Panc1 (cell line): ENCODE data around the gene AP1S2. TPM values are rescaled to one million over a fixed set of nuclear protein-coding genes. Genes with fewer than 3 reads are reported as not detected.

Source experiments
- ATAC-seq: fragments of 200-7000 bp; cut with Tn5 transposase; 2 replicates; pipeline ENCODE4 v1.9.1; 2020; ENCODE audit warnings: mild to moderate bottlenecking, moderate library complexity
- BruUV-seq: library from RNA; stranded (reverse); fragments of 400-500 nt; replicated peaks from 2 replicates; lab custom pipeline; 2021; lab: Mats Ljungman, UMichigan
- CTCF ChIA-PET: fragments of 300-600 bp; sonication (Branson Sonifier 250); formaldehyde crosslinking; loops from one replicate; lab custom pipeline; 2022; ENCODE audit warnings: antibody characterized with exemption; lab: Charles Lee
- POLR2A ChIA-PET: fragments of 300-600 bp; sonication (Branson Sonifier 250); formaldehyde crosslinking; loops from one replicate; lab custom pipeline; 2022; ENCODE audit warnings: antibody characterized with exemption; lab: Charles Lee
- DNase-seq: peaks from one replicate; pipeline ENCODE4 v3.0.0-alpha.2; 2010; ENCODE audit warnings: low read depth, low spot score
- H3K27ac ChIP-seq: 2 replicates; pipeline ENCODE4 v1.5.1; 2011; ENCODE audit warnings: mild to moderate bottlenecking, low read length, inconsistent platforms
- H3K27me3 ChIP-seq: fragments of 200-500 bp; sonication (Bioruptor generic); 2 replicates; pipeline ENCODE4 v1.6.0; 2014; ENCODE audit warnings: low read length, inconsistent platforms; ENCODE audit not compliant: control insufficient read depth, insufficient read depth
- H3K36me3 ChIP-seq: fragments of 200-500 bp; sonication (Bioruptor generic); 2 replicates; pipeline ENCODE4 v1.5.1; 2014; ENCODE audit warnings: inconsistent platforms, mild to moderate bottlenecking, low read length, moderate library complexity; ENCODE audit not compliant: control insufficient read depth, insufficient read depth
- H3K4me1 ChIP-seq: 2 replicates; pipeline ENCODE4 v1.5.1; 2011; ENCODE audit warnings: inconsistent platforms, mild to moderate bottlenecking, low read length, moderate library complexity; ENCODE audit not compliant: control insufficient read depth, insufficient read depth
- H3K4me3 ChIP-seq, 2 experiments: 2 replicates each; pipeline ENCODE4 v1.5.1; 2011 to 2012; ENCODE audit warnings: low read depth in 2 of 2, low read length in 2 of 2, mild to moderate bottlenecking in 2 of 2, inconsistent platforms in 1 of 2, moderate library complexity in 1 of 2
- H3K9me3 ChIP-seq: fragments of 200-500 bp; sonication (Bioruptor generic); 2 replicates; pipeline ENCODE4 v1.5.1; 2014; ENCODE audit warnings: low read depth, mild to moderate bottlenecking, inconsistent platforms, low read length, moderate library complexity; ENCODE audit not compliant: control insufficient read depth, insufficient read depth
- POLR2AphosphoS5 ChIP-seq: IDR thresholded peaks from 2 replicates; pipeline ENCODE4 v1.6.1; 2012; ENCODE audit warnings: mild to moderate bottlenecking, low read depth, low read length, moderate library complexity
- SIN3A ChIP-seq: IDR thresholded peaks from 2 replicates; pipeline ENCODE4 v1.6.1; 2012; ENCODE audit warnings: low read depth, mild to moderate bottlenecking, low read length, moderate library complexity, borderline replicate concordance; ENCODE audit not compliant: insufficient read depth
- TCF7L2 ChIP-seq: IDR thresholded peaks from 2 replicates; pipeline ENCODE4 v1.6.1; 2011; ENCODE audit warnings: mild to moderate bottlenecking, low read depth, low read length, inconsistent platforms
- in situ Hi-C: cut with HindIII; loops from 2 replicates; pipeline ENCODE4 v1.10.0; 2016; ENCODE audit warnings: low sequenced_read_pairs, low pct_unique_long_range_greater_than_20kb
- intact Hi-C: fragments of 100-400 bp; cut with micrococcal nuclease; formaldehyde crosslinking; loops from one replicate; pipeline ENCODE4 v1.10.0; 2022; ENCODE audit not compliant: unreplicated experiment
- total RNA-seq: library from RNA; stranded (reverse); gene quantifications from one replicate; pipeline ENCODE4 v1.2.1, GENCODE V29; 2021; ENCODE audit not compliant: unreplicated experiment
- TF ChIP-seq, protein P1 (sequence below), 2 experiments: IDR thresholded peaks; 2 replicates each; pipeline ENCODE4 v1.6.1; 2011 to 2012; ENCODE audit warnings: low read depth in 2 of 2, control low read depth in 1 of 2, low read length in 1 of 2, mild to moderate bottlenecking in 1 of 2, moderate library complexity in 1 of 2; ENCODE audit not compliant: insufficient read depth in 1 of 2
- TF ChIP-seq, protein P2 (sequence below): fragments of 450-650 bp; IDR thresholded peaks from 2 replicates; pipeline ENCODE4 v1.5.1; 2017; ENCODE audit warnings: mild to moderate bottlenecking

AP1S2 gene
- total RNA-seq, 1 experiment from 2014 or later: 14.7 TPM

DNA sequence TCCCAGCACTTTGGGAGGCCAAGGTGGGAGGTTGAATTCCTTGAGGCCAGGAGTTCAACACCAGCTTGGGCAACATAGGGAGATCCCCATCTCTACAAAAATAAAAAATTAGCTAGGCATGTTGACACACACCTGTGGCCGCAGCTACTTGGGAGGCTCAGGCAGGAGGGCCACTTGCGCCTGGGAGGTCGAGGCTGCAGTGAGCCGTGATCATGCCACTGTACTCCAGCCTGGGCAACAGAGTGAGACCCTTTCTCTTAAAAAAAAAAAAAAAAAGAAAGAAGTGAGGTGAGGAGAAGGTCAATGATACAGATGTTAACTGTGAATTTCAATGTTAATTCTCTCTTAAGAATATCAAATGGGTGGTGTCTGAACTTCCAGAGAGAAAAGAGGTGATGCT is 15.1 kb upstream of the AP1S2 start:
- BruUV-seq: no TSS peak
- CTCF ChIA-PET: no interaction called here
- intact Hi-C loops (no loop called here), in situ Hi-C loops (no loop called here)
- no peak overlapping the region for H3K4me3 ChIP-seq
- H3K9me3 ChIP-seq: no peaks in the 10 kb centered on the region
- H3K4me1 ChIP-seq: no peaks in the 10 kb centered on the region
- ATAC-seq (no peak), DNase-seq (no peak)
- POLR2A ChIA-PET: no interaction called here
- no peaks in the 10 kb centered on the region for H3K36me3 ChIP-seq
- TF ChIP-seq POLR2AphosphoS5: no peak
- TF ChIP-seq TCF7L2: no peak
- TF ChIP-seq SIN3A: no peak
- TF ChIP-seq, protein P1, sequence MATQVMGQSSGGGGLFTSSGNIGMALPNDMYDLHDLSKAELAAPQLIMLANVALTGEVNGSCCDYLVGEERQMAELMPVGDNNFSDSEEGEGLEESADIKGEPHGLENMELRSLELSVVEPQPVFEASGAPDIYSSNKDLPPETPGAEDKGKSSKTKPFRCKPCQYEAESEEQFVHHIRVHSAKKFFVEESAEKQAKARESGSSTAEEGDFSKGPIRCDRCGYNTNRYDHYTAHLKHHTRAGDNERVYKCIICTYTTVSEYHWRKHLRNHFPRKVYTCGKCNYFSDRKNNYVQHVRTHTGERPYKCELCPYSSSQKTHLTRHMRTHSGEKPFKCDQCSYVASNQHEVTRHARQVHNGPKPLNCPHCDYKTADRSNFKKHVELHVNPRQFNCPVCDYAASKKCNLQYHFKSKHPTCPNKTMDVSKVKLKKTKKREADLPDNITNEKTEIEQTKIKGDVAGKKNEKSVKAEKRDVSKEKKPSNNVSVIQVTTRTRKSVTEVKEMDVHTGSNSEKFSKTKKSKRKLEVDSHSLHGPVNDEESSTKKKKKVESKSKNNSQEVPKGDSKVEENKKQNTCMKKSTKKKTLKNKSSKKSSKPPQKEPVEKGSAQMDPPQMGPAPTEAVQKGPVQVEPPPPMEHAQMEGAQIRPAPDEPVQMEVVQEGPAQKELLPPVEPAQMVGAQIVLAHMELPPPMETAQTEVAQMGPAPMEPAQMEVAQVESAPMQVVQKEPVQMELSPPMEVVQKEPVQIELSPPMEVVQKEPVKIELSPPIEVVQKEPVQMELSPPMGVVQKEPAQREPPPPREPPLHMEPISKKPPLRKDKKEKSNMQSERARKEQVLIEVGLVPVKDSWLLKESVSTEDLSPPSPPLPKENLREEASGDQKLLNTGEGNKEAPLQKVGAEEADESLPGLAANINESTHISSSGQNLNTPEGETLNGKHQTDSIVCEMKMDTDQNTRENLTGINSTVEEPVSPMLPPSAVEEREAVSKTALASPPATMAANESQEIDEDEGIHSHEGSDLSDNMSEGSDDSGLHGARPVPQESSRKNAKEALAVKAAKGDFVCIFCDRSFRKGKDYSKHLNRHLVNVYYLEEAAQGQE (IDR thresholded peaks at IDR 0.05; ENCODE audit: insufficient read depth in 1 of 2, low read depth in 2 of 2, low read length in 1 of 2): no peak
- TF ChIP-seq, protein P2, sequence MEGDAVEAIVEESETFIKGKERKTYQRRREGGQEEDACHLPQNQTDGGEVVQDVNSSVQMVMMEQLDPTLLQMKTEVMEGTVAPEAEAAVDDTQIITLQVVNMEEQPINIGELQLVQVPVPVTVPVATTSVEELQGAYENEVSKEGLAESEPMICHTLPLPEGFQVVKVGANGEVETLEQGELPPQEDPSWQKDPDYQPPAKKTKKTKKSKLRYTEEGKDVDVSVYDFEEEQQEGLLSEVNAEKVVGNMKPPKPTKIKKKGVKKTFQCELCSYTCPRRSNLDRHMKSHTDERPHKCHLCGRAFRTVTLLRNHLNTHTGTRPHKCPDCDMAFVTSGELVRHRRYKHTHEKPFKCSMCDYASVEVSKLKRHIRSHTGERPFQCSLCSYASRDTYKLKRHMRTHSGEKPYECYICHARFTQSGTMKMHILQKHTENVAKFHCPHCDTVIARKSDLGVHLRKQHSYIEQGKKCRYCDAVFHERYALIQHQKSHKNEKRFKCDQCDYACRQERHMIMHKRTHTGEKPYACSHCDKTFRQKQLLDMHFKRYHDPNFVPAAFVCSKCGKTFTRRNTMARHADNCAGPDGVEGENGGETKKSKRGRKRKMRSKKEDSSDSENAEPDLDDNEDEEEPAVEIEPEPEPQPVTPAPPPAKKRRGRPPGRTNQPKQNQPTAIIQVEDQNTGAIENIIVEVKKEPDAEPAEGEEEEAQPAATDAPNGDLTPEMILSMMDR: no peak
- H3K27ac ChIP-seq: no peak overlapping the region
- no peaks in the 10 kb centered on the region for H3K27me3 ChIP-seq

DNA sequence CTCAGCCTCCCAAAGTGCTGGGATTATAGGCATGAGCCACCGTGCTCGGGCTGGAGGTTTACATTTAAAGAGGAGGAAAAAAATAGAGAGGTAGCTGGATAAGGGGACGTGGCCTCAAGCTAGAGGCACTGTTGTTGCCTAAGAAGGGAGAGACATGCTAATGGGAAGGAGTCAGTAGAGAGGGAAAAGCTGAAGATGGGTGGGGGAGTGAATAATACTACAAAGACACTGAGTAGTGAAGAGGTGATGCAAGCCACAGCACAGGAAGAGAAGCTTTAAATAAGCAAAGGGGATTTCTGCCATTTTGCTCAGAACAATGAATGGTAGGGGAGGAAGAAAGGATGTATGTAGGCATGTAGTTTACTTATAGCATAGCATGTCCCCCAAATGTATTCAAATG is 11.5 kb upstream of the AP1S2 start:
- BruUV-seq: no TSS peak
- in situ Hi-C loops: no loop called here
- no peak for DNase-seq
- no peak for ATAC-seq
- Histone ChIP-seq H3K9me3 (no peaks in the 10 kb centered on the region), H3K4me1 (no peaks in the 10 kb centered on the region), H3K27me3 (no peaks in the 10 kb centered on the region), H3K36me3 (no peaks in the 10 kb centered on the region), H3K27ac (no peak overlapping the region), H3K4me3 (no peak overlapping the region)
- TF ChIP-seq, protein P2: no peak
- TF ChIP-seq, protein P1 (IDR thresholded peaks at IDR 0.05; ENCODE audit: insufficient read depth in 1 of 2, low read depth in 2 of 2, low read length in 1 of 2): no peak
- no peak for TF ChIP-seq SIN3A
- no peak for TF ChIP-seq POLR2AphosphoS5
- no peak for TF ChIP-seq TCF7L2
- ChIA-PET CTCF (no interaction called here), POLR2A (no interaction called here)
- intact Hi-C loops: no loop called here
